Cortex of kidney (tissue), 1 donor: Measurements from ENCODE around the gene GAK.
"Not testable (repeated sequence)": the region's sequence is repeated elsewhere in the genome, so short reads cannot be mapped to it uniquely, and the experiment has no call there.

Experiments
- DNase-seq: peaks from one replicate; lab custom pipeline; 2025; lab: John Stamatoyannopoulos, UW

Gene GAK

GRCh38 chr4:926538-926937 lies 5.6 kb downstream of the GAK start:
- DNase-seq, result no peak

- no peak for DNase-seq
Observed at GRCh38 chr4:925771-926500, 6.2 kb downstream of the GAK start.

- no peak for DNase-seq
Observed at GRCh38 chr4:925171-925570, 6.9 kb downstream of the GAK start.

- DNase-seq, result no peak
Observed at GRCh38 chr4:924107-925096, 7.7 kb downstream of the GAK start.

- no peak for DNase-seq
Observed at GRCh38 chr4:921830-922331, 10.2 kb downstream of the GAK start.

GRCh38 chr4:919004-919680 lies 13.0 kb downstream of the GAK start:
- not testable (repeated sequence) for DNase-seq

GRCh38 chr4:918591-918990 lies 13.5 kb downstream of the GAK start:
- not testable (repeated sequence) for DNase-seq

- no peak for DNase-seq
Observed at GRCh38 chr4:917992-918391, 14.1 kb downstream of the GAK start.

- no peak for DNase-seq
Observed at GRCh38 chr4:917466-917865, 14.7 kb downstream of the GAK start.

GRCh38 chr4:915595-915994 lies 16.5 kb downstream of the GAK start:
- no peak for DNase-seq

GRCh38 chr4:915041-915474 lies 17.1 kb downstream of the GAK start:
- no peak for DNase-seq

- no peak for DNase-seq
Observed at GRCh38 chr4:914531-914930, 17.6 kb downstream of the GAK start.

- no peak for DNase-seq
Observed at GRCh38 chr4:913280-913618, 18.9 kb downstream of the GAK start.

- DNase-seq, result no peak
Observed at GRCh38 chr4:912548-913279, 19.4 kb downstream of the GAK start.

GRCh38 chr4:911871-912490 lies 20.1 kb downstream of the GAK start:
- no peak for DNase-seq

GRCh38 chr4:911221-911751 lies 20.8 kb downstream of the GAK start:
- DNase-seq, result no peak

- no peak for DNase-seq
Observed at GRCh38 chr4:910366-911091, 21.6 kb downstream of the GAK start.

- no peak for DNase-seq
Observed at GRCh38 chr4:909821-910220, 22.3 kb downstream of the GAK start.

- no peak for DNase-seq
Observed at GRCh38 chr4:909131-909571, 23.0 kb downstream of the GAK start.
